ENCODE measurements around the gene OVOL2. TPM values are rescaled to one million over a fixed set of nuclear protein-coding genes. Genes with fewer than 3 reads are reported as not detected.

Gene OVOL2
- total RNA-seq, 1 donor from 2014 or later, result not detected

DNA sequence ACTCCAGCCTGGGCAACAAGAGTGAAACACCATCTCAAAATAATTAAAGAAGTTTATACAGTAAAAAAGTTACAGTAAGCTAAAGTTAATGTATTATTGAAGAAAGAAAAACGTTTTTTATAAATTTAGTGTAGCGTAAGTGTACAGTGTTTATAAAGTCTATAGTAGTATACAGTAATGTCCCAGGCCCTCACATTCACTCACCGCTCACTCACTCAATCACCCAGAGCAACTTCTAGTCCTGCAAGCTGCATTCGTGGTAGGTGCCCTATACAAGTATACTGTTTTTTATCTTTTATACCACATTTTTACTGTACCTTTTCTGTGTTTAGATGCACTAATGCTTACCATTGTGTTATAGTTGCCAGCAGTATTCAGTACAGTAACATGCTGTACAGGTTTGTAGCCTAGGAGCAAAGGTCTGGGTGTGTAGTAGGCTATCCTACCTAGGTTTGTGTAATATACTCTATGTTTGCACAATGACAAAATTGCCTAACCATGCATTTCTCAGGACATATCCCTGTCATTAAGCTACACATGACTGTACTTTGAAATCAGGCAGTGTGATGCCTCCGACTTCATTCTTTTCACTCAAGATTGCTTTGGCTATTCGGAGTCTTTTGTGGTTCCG, 72.2 kb downstream of the OVOL2 start:
- H3K36me3 ChIP-seq, result peaks cover 3 to 9% of the 10 kb centered on the region in 2 donors
- no peaks in the 10 kb centered on the region for H3K27me3 ChIP-seq
- intact Hi-C loops (cut with DNase I), result no loop called here
- H3K27ac ChIP-seq, result no peak overlapping the region
- H3K4me1 ChIP-seq, result no peaks in the 10 kb centered on the region
- TF ChIP-seq, protein P1, sequence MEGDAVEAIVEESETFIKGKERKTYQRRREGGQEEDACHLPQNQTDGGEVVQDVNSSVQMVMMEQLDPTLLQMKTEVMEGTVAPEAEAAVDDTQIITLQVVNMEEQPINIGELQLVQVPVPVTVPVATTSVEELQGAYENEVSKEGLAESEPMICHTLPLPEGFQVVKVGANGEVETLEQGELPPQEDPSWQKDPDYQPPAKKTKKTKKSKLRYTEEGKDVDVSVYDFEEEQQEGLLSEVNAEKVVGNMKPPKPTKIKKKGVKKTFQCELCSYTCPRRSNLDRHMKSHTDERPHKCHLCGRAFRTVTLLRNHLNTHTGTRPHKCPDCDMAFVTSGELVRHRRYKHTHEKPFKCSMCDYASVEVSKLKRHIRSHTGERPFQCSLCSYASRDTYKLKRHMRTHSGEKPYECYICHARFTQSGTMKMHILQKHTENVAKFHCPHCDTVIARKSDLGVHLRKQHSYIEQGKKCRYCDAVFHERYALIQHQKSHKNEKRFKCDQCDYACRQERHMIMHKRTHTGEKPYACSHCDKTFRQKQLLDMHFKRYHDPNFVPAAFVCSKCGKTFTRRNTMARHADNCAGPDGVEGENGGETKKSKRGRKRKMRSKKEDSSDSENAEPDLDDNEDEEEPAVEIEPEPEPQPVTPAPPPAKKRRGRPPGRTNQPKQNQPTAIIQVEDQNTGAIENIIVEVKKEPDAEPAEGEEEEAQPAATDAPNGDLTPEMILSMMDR (IDR thresholded peaks at IDR 0.05), result no peak
- no peak overlapping the region for H3K4me3 ChIP-seq
- DNase-seq (ENCODE audit: low spot score in 2 of 2), result no peak
- no peaks in the 10 kb centered on the region for H3K9me3 ChIP-seq

DNA sequence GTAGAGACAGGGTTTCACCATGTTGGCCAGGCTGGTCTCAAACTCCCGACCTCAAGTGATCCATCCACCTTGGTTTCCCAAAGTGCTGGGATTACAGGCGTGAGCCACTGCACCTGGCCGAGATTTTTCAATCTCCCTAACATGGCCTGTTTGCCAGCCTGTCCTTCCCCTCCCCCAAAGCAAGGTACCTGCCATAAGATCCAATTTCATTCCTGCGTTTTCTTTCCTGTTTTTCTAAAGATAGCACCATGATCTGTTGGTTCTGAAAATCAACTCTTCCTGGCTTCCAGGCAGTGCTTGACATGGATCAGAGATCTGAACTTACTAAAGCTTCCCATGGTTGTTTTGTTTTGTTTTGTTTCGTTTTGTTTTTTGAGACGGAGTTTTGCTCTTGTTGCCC, 81.4 kb downstream of the OVOL2 start:
- Histone ChIP-seq H3K9me3 (no peaks in the 10 kb centered on the region), H3K27ac (no peak overlapping the region), H3K36me3 (peaks cover 0 to 12% of the 10 kb centered on the region in 2 donors), H3K4me3 (no peak overlapping the region), H3K4me1 (peaks cover 0 to 11% of the 10 kb centered on the region in 2 donors), H3K27me3 (no peaks in the 10 kb centered on the region)
- intact Hi-C loops (cut with DNase I), result no loop called here
- TF ChIP-seq, protein P1 (IDR thresholded peaks at IDR 0.05), result no peak
- DNase-seq (ENCODE audit: low spot score in 2 of 2), result no peak

Other genes starting within 250 kb of the OVOL2 start
- 32.7 TPM for gene SNX5, start 89.1 kb downstream of the OVOL2 start, total RNA-seq
- gene MGME1, start 88.9 kb downstream of the OVOL2 start, total RNA-seq, result 0.85 TPM
- gene KAT14, start 79.9 kb upstream of the OVOL2 start, total RNA-seq, result 1.7 TPM
- 37.1 TPM for gene PET117, start 79.9 kb upstream of the OVOL2 start, total RNA-seq
- 0.85 TPM for gene ZNF133, start 230.6 kb upstream of the OVOL2 start, total RNA-seq

All from ascending aorta (tissue), 2 donors.